ENCODE data around the gene PLEKHG5.
A peak's percentile ranks its signal among the peaks of the same experiment; 100 is the strongest.
"Not testable (repeated sequence)": the region's sequence is repeated elsewhere in the genome, so short reads cannot be mapped to it uniquely, and the experiment has no call there.

The PLEKHG5 gene

DNA sequence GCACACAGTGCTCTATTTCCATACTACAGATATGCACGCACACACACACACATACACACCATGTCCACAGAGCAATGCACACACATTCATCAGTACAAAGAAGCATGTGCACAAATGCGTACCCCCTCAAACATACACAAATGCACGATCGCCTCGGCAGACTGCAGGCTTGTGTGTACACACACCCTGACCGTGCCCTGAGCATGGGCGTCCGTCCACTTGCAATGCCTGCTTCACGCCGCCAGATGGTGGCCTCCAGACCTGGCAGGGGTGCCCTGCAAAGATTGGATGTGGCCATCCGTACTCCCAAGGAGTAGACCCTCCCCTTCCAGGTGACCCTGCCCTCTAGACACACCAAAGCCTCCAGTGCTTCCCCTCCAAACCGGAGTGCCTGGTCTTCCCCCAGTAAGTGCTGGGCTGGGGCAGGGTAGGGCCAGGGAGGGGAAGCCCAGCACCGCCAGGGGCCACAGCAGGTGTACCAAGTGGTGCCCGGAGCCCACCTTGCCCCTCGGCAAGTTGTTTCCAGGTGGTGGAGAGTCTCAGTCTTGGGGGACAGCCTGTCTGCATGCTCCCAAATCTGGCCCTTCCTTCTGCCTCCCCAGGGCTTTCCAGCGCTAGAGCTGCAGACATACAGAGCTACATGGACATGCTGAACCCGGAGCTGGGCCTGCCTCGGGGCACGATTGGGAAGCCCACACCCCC, 46.3 kb downstream of the PLEKHG5 start:
- DNase-seq: no peak

DNA sequence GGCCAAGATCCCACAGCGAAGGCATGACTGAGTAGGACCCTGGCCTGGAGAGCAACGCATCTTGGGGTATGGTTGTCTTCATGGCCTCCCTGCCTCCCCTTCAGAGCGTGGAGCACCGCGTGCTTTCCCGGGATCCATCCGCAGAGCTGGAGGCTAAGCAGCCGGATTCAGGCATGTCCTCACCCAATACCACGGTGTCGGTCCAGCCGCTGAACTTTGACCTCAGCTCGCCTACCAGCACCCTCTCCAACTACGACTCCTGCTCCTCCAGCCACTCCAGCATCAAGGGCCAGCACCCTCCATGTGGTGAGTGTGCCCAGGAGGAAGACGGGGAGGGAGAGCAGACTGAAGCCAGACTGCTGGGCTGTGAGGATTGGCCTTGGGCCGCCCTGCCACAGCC, 47.1 kb downstream of the PLEKHG5 start:
- no peak for DNase-seq

GRCh38 chr1:6443339-6444115, 47.9 kb downstream of the PLEKHG5 start:
- DNase-seq: no peak

DNA sequence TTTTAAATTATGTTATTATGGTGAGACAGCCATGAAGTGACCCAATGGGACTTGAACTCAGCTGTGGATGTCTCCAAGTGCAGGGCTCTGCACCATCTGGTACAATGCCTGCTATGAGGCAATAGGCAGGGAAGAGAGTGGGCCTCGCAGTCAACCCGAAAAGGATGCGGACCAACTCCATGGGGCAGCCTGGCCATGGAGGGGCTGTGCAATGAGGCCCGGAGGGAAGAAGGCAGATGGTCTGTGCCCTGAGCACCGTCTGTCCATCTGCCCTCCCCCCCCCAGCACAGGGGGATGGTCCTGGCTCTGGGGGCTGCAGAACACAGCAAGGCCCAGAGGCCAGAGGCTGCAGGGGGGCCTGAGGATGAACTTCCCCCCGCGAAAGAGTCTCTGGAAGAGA, 49.9 kb downstream of the PLEKHG5 start:
- no peak for DNase-seq

DNA sequence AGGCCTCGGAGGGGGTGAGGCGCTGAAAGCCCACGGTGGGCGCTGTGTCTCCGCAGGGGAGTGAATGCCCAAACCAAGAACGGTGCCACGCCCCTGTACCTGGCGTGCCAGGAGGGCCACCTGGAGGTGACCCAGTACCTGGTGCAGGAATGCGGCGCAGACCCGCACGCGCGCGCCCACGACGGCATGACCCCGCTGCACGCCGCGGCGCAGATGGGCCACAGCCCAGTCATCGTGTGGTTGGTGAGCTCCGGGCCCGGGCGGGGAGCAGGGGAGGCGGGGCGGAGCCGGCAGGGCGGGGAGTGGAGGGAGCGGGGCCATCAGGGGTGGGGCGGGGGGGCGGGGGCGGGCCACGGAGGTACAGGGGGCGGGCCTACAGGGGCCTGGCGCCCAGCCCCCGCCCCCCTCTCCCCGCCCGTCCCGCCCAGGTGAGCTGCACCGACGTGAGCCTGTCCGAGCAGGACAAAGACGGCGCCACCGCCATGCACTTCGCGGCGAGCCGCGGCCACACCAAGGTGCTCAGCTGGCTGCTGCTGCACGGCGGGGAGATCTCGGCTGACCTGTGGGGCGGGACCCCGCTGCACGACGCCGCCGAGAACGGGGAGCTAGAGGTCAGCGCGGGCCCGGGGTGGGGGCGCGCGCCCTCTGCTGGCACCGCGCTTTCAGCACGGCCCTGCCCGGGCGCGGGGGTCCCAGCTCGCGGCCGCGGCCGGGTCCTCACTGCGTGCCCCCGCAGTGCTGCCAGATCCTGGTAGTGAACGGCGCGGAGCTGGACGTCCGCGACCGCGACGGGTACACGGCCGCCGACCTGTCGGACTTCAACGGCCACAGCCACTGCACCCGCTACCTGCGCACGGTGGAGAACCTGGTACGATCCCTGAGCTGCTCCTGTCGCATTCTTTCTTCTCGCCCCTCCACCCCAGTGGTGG, 51.0 kb downstream of the PLEKHG5 start:
- peak; percentile 43 for DNase-seq

DNA sequence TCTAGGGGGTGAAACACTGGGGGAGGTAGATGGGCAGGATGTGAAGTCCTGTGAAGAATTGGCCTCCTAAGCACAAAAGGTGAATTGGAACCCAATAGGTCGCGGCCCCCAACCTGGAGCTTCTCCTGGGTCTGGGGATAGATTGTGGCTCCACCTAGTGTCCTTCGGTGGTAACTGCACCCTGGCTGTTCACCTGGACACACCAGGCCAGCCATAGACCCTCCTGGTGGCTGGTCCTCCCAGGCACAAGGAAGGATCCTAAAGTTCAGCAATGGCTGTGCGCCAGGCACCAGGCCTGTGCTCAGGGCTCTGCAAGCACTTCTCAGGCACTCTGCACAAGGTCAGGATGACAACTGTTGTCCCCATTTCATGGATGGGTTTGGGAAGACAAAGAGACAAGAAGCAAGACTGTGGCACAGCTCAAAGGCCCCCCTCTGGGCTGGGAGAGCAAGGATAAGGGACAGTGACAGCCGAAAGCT, 53.4 kb downstream of the PLEKHG5 start:
- peak; percentile 39 for DNase-seq

GRCh38 chr1:6437012-6437700, 54.3 kb downstream of the PLEKHG5 start:
- DNase-seq: not testable (repeated sequence)

DNA sequence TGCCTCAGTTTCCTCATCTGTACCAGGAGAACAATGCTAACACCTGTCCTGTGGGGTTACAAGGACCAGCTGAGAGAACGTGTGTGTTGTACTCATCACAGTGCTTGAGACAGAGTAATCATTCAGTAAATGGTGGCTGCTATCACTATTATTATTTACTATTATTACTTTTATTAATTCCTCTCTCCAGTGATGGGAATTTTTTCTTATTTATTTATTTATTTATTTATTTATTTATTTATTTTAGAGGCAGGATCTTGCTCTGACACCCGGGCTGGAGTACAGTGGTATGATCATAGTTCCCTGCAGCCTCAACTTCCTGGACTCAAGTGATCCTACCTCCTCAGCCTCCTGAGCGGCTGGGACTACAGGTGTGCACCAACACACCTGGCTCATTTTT, 55.2 kb downstream of the PLEKHG5 start:
- DNase-seq: not testable (repeated sequence)

GRCh38 chr1:6435547-6435946, 55.9 kb downstream of the PLEKHG5 start:
- no peak for DNase-seq

DNA sequence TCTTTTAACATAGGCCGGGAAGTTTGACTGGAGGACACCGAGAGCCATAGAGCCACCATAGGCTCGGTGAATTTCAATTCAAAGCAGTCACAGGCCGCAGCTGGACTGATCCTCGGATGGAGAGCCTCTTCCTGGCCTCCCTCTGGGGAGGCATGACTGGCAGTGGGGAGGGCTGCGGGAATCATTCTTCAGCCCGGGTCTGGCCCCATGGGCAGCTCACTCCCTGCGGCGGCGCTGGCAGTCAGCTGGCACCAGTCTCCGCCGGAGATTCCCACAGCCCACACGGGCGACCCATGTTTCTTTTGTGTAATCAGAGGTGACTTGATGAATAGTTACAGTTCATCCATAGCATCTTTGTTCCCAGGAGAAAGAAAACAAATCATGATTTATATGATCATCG, 56.3 kb downstream of the PLEKHG5 start:
- DNase-seq: no peak

- DNase-seq: no peak
These were observed 57.3 kb downstream of the PLEKHG5 start for GRCh38 chr1:6434186-6434585.

DNA sequence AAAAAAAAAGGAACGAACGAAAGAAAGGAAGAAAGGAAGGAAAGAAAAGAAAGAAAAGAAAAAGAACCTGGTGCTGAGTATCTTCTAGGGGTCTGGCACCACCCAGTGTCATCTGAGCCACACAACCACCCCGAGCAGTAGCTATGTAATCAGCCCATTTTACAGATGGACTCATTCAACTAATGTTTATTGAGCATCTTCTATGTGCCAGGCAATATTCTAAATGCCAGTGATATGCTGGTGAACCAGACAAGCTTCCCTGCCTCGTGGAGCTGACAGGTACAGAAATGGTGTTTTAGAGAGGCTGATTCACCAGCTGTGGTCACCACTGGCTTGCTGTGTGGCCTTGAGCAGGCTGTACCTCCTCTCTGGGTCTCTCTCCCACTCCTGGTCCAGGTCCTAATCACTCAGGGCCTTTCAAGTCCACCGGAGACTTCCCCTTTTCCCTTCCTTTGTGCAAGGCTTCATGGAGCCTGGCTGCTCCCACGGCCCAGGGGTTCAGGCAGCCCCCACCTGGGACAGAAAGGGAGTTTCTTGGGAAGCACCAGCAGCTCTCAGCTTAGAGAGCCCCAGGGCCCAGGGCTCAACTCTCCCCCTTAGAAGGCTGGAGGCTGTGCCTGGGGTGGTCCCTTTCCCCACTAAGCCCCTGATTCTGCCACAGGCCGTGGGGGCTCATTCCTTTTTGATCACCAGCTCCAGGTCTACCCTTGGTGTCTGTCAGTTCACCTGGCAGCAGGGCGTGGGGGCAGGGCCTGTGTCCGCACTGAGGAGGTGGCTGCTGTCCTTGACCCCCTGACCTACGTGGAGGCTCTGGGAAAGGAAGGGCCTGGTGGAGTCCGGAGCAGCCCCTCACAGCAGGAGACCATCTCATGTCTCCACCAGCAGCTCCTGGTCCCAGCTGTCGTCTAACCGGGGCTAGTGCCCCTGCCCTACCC, 59.6 kb downstream of the PLEKHG5 start:
- not testable (repeated sequence) for DNase-seq

- not testable (repeated sequence) for DNase-seq
These were observed 61.6 kb downstream of the PLEKHG5 start for GRCh38 chr1:6429660-6430411.

DNA sequence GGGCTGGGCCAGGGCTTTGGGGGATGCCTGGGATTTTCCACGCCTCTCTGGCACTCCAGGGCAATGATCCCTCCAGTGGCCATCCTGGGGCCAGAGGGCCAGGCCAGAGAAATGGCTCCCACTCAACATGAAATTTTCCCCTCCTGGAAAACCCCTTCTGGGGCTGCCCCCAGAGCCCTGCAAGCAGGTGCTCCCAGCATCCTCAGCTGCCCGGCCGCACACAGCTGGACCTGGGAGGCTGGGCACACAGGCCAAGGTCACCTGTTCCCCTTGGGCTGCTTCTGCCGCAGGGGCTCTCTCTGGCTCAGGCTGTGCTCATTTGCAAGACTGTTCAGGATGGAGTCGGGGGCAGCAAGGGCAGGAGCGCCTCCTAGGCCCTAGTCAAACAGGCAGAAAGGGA, 63.0 kb downstream of the PLEKHG5 start:
- DNase-seq: not testable (repeated sequence)

DNA sequence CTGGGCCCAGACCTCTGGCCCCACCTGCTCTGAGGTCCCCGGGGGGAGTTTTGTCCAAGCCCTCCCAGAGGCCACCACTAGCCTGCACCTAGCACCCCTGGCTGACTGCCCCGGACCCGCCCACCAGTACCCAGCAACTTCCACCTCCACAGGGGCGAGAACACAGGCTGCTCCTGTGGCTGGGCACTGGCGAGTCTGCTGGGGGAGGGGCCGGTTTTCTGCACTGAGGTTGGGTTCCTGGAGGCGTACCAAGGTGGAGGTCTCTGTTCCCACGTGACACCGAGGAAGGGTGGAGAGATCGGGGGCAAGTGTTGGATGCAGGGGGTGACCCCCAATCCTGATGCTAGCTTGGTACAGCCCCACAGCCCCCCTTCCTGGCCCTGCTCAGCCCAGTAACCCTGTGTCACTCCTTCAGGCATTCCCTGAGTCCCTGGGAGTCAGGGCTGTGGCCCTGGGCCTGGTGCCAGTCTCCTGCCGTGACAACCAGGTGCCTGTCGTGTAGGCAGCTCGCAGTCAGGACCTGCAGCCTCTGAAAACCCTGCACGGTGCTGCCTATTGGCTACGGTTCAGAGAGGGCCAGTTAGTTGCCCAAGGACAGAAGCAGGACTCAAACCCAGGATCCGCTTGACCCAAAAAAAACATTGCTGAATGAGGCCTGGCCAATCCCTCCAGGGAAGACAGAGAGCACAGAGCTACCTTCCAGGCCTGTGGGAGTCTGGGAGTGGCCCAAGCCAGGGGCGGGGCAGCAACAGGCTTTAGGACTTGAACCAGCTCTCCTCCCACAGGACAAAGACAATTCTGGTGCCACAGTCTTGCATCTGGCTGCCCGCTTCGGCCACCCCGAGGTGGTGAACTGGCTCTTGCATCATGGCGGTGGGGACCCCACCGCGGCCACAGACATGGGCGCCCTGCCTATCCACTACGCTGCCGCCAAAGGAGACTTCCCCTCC, 63.8 kb downstream of the PLEKHG5 start:
- DNase-seq: no peak

DNA sequence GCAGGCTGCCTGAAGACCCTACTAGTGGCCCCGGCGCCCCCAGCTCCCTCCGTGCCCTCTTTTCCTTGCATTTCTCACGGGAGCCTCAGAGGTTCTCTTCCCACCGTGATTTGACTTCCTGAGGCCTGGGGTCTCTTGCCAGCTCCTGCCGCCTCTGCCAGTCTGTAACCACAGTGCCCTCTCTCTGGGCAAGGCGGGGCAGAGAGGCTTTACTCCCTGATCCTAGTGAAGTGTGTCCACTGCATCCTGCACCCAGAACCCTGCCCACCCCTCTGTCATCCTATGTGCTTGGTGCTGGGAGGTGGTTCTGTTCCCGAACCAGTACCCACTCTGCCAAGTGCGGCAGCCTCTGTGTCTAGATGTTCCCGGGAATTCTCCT, 64.5 kb downstream of the PLEKHG5 start:
- no peak for DNase-seq

DNA sequence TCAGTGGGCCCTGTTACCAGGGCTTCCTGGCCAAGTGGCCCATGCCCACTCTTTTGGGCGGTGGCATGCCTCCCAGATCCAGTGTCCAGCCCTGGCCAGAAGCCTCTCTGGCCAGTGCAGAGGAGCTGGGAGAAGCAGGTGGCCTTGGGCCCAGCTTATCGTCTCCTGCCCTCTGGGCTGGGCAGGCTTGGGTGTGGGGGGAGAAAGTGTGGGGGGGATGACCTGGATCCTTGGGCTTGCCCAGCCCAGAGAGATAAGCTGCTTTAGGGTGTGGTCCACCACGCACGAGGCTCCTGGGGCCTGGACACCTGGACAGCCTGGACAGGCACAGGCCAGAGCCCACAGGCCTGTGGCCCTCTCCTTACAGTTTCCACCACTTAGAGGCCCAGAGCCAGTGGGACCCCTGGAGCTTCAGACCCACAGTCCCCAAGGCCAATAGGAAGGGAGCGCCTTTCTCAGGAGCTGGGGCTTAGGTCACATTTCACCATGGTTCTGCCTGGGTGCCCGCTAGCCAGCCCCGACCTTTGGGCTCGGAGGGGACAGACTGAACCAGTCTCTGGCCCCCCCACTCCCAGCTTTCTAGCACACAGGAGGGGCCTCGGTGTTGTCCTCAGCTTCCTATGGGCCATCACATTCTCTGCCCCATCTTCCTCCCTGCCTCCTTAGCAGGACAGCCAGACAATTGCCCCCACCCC, 65.0 kb downstream of the PLEKHG5 start:
- DNase-seq: no peak

DNA sequence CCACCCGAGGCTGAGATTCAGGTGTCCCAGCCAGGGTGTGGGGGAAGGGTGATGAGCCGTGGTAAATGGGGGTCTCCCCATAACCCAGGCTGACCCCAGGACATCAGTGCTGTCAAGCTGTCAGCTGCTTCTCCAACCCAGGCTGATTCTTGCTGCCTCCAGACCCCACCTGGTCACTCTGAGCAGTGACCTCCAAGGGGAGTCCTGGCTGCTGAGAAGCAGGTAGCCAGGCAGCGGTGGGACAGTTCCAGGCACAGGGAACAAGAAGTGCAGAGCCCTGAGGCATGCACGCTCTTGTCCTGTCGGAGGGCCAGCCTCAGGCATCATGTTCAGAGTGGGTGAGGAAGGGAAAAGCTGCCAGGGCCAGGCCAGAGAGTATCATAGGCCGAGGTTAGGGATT, 65.8 kb downstream of the PLEKHG5 start:
- no peak for DNase-seq
